Coronary artery (tissue), 2 donors: ENCODE measurements around the gene STAB2.

Experiments
- DNase-seq: peaks from one replicate; pipeline ENCODE4 v3.0.0-alpha.2; 2017; ENCODE audit warnings: low spot score
- H3K27ac ChIP-seq, 2 donors: fragments of 200-600 bp; sonication (generic); one replicate each; pipeline ENCODE4 v1.5.1; 2016 to 2019
- H3K4me3 ChIP-seq: fragments of 200-600 bp; sonication (generic); 2 replicates; pipeline ENCODE4 v1.5.1; 2016; ENCODE audit warnings: mild to moderate bottlenecking, moderate library complexity
- TF ChIP-seq, protein P1 (sequence below): fragments of 200-600 bp; sonication (generic); IDR thresholded peaks from one replicate; pipeline ENCODE4 v1.5.1; 2019; ENCODE audit warnings: antibody characterized with exemption

Gene STAB2

DNA sequence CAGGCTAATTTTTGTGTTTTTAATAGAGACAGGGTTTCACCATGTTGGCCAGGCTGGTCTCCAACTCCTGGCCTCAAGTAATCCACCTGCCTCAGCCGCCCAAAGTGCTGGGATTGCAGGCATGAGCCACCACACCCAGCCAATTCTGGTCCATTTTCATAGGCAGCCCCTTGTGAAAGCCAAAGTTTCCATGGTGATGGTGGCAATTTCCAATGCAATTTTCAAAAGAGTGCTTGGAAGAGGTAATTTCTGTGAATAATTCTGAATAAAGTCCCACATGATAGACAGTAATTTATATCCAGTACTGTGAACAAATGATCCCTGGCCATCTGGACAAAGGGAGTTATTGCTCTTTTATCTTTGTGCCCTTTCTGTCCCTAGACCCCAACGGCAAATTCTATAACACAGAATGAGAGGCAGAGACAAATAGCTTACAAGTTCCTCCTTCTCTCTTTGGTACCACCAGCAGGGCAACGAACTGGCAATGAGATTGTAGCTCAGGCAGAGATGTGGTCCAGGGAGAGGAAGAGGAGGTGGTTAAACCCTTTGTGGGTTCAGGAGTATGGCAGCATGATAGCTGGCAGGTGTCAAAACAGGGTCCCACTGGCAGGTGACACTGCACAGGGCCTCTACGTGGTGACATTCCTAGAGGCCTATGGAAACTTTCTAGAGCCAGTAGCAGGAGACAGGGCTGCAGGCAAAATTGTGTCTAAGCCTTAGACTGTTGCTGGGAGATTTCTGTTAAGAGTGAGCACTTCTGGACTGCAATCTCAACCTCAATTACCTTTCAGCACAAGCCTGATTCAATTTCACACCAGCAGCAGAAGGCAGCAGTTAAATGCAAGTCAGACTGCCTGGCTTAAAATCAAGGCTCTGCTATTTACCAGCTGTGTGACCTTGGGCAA lies 207.5 kb downstream of the STAB2 start:
- H3K27ac ChIP-seq, result no peak overlapping the region
- DNase-seq, result no peak
- TF ChIP-seq, protein P1, sequence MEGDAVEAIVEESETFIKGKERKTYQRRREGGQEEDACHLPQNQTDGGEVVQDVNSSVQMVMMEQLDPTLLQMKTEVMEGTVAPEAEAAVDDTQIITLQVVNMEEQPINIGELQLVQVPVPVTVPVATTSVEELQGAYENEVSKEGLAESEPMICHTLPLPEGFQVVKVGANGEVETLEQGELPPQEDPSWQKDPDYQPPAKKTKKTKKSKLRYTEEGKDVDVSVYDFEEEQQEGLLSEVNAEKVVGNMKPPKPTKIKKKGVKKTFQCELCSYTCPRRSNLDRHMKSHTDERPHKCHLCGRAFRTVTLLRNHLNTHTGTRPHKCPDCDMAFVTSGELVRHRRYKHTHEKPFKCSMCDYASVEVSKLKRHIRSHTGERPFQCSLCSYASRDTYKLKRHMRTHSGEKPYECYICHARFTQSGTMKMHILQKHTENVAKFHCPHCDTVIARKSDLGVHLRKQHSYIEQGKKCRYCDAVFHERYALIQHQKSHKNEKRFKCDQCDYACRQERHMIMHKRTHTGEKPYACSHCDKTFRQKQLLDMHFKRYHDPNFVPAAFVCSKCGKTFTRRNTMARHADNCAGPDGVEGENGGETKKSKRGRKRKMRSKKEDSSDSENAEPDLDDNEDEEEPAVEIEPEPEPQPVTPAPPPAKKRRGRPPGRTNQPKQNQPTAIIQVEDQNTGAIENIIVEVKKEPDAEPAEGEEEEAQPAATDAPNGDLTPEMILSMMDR, result no peak
- no peak overlapping the region for H3K4me3 ChIP-seq

DNA sequence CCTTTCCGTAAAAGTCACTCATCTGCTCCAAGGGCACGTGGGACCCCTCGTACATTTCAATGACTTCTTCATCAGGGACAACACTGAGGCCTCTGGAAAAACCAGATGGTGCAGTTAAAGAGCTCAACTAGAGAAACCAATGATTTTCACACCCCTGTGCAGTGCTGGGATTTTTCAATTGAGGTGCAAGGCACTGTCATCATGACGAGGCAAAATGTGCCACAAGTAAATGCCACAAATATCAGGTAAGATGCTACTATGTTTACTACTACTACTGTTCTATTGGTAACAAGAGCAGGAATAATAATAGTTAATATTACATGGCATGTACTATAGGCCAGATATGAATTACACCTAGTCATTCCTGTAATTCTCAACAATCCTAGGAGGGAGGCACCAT lies 211.5 kb downstream of the STAB2 start:
- no peak overlapping the region for H3K4me3 ChIP-seq
- H3K27ac ChIP-seq, result peak overlapping the region; percentile 74 to 78
- no peak for DNase-seq
- TF ChIP-seq, protein P1, result no peak

DNA sequence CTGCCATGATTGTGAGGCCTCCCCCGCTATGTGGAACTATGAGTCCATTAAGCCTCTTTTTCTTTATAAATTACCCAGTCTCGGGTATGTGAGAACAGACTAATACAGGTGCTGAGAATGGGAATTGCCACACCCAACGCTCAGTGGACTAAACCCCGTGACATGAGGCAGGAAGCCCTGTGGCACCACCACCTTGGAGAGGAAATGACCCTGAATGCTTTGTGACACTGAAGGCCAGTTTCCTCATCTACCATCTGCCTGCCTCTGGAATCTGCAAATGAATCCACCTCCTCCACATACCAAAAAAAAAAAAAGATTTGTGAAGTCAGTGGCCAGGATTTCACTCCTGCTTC lies 212.4 kb downstream of the STAB2 start:
- TF ChIP-seq, protein P1, result no peak
- DNase-seq, result no peak
- H3K4me3 ChIP-seq, result no peak overlapping the region
- H3K27ac ChIP-seq, result peak overlapping the region; percentile 74 to 78

DNA sequence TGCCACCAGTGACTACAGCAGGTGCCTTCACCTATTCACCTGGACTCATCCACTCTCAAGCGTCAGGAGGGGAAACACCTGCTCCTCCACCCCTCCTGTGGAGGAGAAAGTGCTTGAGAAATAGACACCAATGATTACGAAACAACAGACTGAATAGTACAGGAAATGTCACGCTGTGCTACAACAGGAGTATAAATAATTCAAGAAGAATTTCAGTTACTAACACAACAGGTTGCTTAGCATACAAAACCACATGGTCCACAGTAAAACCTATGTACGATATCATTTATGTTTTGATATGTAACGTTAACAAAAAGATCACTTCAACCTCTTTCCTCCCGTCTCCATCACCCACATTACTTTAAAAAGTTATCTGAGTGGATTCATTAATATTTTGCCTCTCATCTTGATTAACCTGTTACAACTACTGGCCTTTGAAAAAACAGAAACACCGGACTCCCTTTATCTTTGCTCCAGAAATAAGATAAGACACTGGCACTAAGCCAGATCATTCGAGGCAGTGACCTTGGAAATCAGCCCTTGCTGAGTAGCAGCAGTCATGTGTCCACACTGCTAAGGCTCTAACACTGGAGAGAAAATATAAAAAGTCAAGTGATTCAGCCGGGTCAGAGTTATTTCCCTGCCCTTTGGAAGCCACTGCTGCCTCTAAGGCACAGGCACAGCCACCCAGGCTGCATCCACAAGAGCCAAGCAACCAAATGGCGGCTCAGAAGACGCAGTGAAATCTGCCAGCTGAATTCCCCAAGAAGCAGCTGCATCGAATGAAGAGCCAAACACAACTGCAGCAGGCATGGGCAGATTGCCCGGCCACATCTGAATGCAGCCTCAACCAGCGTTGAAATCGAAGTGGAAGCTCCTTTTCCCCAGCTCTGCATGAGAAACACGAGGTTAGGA lies 213.0 kb downstream of the STAB2 start:
- H3K27ac ChIP-seq, result peak overlapping the region; percentile 74 to 78
- DNase-seq, result peak; percentile 81
- H3K4me3 ChIP-seq, result peak overlapping the region; percentile 21

DNA sequence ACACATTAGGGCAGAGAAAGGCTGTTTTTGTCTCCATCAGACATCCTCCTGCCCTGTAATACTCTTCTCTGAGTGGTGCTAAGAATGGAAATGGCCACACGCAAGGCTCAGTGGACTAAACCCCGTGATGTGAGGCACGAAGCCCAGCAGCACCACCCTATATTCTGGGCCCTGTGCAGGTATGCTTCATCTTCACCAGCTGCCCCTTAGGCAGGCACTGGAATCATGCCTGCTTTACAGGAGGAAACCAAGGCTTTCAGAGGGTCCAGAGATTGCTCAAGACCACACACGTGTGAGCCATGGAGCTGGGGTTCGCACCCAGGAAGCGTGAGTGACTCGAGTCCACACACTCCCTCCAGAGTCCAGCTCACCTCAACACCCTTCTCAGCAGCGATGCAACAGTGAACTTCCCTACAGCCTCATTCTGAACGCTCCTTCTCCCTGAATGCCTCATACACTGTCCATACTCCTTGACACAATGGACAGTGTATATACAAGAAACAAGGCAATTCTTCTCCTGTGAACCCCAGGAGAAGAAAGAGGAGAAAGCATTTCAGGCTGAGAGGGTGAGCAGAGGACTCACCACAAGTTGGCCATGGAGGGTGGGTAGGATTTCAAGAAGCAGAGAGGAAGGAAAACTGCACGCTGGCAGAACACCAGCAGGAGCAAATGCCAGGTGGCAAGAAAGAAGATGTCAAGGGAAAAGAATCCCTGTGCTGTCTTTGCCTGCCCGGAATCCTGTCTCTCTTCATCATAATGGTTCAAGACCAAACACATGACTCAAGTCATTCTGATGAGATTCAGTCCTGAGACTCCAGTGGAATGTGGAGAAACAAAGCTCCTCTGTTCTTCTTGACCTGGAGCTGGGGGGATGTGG lies 214.9 kb downstream of the STAB2 start:
- H3K4me3 ChIP-seq, result no peak overlapping the region
- DNase-seq, result no peak
- peak overlapping the region in 1 of 2 donors; percentile 43 for H3K27ac ChIP-seq
- TF ChIP-seq, protein P1, result no peak

More for the DNA sequence above, 213.0 kb downstream of the STAB2 start:
- TF ChIP-seq, protein P1, result no peak

DNA sequence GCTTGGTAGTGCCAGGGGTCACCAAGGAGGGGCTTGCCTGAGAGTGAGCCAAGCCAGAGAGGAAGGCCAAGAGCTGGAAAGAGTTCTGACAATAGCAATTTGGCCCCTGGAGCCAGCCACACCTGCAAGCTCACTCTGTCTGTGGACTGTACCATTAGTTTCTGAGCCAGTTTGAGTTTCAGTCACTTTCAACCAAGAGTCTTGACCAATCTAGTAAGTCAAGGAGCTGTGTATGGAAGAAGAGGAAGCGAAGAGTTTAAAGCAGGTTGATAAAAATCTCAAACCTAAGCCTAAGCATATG lies 215.5 kb downstream of the STAB2 start:
- TF ChIP-seq, protein P1, result no peak
- DNase-seq, result no peak
- Histone ChIP-seq H3K4me3 (no peak overlapping the region), H3K27ac (peak overlapping the region in 1 of 2 donors; percentile 43)
